Ecto neural progenitor cell (in vitro differentiated cells): ENCODE data around the gene DAB2IP.

Experiments
- DNase-seq: peaks from one replicate; pipeline ENCODE4 v3.0.0-alpha.2; 2018; ENCODE audit warnings: low spot score

DAB2IP gene

DNA sequence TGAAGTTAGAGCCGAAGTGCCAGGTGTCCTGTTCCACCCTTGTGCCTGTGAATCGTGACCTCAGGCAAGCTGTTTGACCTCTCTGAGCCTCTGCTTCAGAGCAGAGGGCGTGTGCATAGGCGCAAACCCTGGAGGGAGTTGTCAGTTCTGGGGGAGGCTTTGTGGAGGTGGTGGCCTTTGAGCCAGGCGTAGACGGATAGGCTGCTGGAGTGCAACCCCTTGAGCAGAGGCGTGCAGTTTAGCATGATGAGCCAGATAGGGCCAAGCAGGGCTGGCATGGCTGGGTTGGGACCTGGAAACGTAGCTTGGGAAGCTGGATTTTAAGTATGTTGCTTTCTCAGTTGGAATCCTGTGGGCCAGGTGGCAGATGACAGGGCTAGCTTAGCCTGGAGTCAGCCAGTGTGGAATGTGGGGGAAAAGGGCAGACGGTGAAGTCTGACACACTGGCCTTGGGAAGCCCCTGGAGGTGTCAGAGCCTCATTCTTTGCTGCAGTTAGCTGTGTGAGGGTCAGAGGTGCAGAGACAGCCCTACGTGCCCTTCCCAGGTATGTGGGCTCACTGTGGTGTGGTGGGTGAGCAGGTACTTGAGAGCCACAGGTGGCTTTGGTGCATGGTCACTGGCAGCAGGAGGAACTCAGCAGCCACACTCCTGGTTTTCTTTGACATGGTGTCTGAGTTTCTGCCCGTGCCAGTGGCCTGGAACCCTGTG is 93.4 kb downstream of the DAB2IP start:
- peak; percentile 56 for DNase-seq

DNA sequence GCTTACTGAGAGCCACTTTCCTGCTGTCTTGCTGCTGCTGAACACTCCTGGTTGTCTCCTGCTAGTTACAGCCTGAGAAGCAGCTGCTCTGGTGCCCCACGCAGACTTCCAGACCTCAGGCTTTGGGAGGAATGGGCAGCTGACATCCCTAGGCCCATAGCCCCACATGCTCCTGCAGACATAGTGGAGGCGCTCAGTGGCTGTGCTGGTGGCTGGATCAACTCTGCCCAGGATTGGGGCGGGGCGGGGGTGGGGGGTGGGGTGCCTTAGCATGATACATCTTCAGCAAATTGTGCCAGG is 93.9 kb downstream of the DAB2IP start:
- no peak for DNase-seq

DNA sequence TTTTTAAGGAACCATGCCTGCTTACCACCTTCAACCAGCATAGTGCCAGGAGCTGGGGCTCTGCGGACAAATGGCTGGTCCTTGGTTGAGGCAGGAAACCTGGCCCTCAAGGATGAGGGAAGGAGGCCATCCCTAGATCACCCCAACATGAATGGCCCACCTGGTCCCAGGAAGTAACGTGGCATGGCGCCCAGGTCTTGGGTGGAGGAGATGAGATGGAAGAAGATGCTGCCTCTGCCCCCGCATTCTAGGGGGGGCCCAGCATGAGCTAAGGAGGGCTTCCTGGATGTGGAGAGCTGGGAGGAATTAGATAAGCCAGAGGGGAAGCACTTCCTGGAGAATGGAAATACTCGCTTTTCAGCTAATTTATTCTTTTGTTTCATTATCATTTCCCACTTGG is 95.0 kb downstream of the DAB2IP start:
- DNase-seq, result no peak

DNA sequence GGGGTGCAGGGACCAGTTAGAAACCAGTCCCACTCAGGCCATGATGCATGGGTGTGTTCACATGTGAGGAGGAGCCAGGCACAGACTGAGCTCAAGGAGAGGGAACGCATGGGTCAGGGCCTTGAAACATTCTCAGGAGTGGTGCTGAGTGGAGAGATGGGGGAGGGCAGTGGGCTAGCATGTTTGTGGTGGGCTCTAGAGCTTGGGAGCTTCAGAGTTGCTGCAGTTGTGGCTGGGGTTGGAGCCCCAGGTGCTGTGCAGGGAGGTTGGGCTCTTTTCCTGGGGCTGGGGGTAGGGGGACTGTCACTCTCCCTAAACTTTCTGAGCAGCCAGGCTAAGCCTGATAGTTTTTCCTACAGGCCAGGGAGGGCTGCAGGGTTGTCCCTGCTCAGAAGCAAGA is 95.4 kb downstream of the DAB2IP start:
- no peak for DNase-seq

DNA sequence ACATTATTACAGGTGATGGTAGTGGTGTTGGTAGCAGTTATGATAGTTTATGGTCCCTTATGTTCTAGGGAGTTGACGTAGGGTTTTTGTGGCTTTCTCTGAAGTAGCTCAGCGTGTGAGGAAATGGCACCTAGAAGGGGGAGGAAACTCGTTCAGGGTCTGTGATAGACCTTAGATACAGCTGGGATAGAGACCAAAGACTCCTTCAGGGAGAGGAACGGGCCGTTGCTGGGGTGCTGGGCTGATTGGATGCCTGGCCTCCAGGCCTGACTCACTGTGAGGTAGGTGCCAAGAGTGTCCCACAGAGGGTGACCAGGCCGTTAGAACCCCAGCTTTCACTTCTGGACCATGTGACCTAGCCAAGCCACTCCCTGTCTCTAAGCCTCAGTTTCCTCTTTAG is 96.6 kb downstream of the DAB2IP start:
- DNase-seq, result no peak

DNA sequence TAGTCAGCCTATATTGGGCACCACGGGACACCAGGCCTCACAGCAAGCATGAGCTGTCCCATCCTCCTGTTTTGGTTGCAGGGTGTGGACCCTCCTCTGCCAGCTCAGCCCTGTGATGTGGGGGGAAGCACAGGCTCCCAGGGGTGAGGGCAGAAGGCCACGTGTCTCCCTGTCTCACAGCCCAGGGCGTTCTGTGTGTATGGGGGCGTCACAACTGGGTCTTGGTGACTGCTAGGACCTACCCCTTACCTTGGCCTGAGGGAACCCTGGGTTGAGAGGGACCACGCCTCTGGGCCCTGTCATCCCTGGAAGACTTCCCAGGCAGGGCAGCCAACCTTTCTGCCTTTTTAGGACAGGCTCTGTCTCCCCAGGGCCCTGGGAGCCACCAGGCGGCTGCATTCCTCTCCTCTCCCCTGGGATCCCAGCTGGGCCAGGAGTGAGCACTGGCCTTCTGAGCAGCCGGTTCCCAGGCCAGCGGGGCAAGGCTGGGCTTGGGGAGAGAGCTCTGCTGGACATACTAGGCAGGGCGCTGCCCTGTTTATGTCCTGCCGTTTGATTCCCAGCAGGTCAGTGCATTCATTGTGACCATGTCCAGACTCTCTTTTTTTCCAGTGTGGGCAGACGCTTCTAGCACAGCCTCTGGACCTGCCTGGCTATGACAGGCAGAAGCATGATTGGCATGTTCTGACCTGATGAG is 97.4 kb downstream of the DAB2IP start:
- DNase-seq, result no peak

DNA sequence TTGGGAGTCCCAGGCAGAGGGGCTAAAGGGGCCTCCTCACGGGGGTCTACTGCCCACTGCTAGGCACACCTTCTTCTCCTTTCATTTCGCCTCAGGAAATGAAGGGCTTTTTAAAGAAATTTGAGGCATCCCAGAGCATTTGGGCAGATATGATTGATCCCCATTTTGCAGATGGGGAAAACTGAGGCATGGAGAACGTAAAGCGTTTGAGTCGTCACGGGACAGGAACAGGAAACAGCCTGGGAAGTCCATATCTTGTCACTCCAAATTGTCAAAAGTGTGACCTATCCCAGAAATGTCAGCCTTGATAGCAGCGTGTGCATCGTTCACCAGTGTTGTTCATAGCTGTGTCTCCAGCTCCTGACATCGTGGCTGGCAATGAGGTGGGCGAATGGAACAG is 98.2 kb downstream of the DAB2IP start:
- DNase-seq, result no peak

DNA sequence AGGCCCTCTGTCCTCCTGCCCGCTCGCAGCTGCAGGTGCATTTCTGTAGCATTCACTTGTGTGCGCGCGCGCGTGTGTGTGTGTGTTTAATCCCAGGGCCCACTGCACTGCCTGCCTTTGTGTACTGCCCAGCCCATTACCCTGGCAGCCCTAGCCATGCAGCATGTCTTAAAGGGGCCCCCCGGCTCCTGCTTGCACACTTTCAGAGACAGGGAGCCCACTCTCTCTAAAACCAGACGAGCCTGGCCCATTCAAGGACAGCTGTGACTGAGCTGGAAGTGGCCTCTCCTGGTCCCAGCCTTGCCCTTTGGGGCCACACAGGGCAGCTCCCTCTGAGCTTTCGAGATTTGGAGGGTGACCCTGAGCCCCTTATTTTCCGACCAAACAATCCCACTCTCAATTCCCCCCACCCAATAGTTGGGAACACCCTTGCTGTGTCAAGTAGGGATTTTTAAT is 98.9 kb downstream of the DAB2IP start:
- DNase-seq, result no peak

DNA sequence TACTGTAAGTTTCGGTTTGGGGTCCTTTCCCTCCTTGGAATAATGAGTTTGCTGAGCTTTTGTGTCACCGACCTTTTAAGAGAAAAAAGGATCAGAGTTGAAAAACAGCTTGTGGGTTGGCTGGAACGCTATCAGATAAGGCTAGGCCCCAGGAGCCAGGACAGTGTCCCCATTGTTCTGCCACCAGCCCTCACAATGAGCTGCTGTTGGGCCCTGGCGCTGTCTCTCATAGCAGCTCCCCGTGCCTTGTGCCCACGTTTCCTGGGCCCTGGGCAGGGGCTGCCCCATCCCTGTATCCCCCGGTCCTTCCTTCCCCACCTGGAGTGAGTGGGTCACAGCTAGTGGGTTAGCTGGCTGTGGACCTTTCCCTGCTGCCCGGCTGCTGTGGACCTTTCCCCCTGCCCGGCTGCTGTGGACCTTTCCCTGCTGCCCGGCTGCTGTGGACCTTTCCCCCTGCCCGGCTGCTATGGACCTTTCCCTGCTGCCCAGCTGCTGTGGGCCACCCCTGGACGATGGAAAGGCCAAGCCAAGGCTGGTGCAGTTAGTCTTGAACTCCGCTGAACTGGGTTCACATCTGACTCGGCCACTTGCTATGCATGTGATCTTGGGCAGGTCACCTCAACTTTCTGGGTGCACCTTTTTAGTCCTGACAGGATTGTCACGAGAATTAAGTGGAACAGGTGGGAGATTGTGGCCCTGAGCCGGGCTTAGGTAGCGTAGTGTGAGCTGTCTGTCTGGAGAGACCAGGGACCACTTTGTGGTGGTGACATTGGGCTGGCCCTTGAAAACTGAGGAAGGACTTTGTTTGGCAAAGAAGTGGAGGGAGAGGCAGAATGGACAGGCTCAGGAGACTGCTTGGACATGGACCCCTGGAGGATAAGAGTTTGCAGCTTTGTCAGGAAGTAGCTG is 99.5 kb downstream of the DAB2IP start:
- no peak for DNase-seq

DNA sequence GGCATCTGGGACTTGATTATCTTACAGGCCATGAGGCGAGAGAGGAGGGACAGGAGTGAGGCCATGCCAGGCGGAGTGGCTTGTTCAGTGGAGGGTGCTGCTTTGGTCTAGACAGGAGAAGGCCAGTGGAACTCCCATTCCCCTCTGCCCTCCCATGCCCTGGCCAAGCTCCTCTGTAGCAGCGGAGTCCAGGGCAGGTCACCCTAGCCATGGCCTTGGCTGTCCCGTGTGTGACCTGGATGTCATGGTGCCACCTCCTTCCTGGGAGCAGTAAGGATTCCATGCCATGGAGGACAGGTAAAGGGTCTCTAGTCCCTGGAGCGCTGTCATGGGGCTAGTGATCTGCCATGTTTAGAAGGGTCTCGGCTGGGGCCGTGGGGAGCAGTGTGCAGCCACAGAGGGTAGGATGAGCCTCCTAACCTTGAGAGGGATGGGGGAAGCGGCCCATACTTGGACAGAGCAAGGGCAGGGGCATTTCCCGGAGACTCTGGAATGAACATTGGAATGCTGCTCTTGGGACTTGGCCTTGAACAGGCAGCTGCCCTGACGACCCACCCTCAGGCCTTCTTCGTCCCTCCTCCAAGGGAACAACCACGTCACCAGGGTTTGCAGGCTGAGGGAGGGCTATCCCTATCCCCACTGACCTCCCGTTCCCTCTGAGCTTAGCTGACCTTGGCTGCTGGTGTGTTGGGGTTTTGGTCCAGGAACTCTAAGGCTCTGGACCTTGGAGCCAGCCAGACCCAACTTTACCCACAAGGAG is 100.4 kb downstream of the DAB2IP start:
- no peak for DNase-seq

DNA sequence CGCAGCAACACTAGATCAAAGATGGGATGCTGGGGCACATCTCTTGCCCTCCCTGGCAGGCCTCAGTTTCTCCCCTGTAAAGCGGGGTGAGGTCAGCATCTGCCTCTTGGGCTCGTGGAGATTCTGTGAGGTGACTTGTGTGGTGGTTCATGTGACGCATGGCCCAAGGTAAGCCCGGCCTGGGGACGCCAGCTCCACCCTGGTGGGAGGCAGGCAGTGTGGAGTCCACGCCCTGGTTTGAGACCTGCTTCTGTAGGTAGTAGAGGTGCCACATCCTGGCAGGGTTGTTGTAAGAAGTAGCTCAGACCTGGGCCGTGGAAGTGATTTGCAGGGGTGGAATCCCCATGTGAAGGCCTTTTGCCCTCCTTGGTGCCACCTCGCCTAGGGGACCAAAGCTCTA is 101.5 kb downstream of the DAB2IP start:
- no peak for DNase-seq

DNA sequence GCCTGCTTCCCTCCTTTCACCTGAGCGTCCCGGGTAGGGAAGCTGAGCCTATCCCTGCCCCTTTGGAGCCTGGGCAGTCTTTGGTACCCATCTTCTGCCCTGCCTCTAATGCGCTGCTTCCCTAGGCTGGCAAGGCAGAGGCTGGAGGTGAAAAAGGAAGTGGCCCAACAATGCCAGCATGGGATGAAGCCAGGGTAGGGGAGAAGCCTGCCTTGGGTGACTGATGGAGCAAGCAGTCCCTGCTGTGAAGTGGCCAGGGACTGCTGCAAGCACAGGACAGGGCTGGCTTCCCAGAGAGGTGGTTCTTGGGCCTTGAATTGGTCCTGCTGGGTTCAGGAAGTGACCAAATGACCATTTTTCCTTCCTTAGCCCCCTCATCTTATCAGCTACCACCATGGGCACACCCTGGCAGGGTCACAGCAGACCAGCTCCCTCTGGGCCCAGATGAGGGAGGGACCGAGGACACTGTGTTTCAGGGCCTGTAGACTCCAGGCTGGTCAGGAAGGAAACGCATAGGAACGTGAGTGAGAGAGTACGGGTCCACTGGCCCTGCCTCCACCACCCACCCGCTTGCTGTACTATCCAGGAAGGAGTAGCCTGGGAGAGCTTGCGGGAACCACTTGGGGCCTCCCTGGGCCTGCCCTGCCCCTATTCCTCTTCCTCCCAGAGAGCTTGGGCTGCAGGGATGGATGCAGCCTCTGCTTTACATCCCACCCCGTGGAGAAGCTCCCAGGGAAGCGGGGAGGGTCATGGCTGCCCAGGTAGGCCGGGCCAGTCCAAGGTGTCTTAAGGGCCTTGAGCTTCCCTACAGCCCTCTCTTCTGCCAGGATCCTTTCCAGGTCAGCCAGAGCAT is 102.6 kb downstream of the DAB2IP start:
- DNase-seq, result no peak

DNA sequence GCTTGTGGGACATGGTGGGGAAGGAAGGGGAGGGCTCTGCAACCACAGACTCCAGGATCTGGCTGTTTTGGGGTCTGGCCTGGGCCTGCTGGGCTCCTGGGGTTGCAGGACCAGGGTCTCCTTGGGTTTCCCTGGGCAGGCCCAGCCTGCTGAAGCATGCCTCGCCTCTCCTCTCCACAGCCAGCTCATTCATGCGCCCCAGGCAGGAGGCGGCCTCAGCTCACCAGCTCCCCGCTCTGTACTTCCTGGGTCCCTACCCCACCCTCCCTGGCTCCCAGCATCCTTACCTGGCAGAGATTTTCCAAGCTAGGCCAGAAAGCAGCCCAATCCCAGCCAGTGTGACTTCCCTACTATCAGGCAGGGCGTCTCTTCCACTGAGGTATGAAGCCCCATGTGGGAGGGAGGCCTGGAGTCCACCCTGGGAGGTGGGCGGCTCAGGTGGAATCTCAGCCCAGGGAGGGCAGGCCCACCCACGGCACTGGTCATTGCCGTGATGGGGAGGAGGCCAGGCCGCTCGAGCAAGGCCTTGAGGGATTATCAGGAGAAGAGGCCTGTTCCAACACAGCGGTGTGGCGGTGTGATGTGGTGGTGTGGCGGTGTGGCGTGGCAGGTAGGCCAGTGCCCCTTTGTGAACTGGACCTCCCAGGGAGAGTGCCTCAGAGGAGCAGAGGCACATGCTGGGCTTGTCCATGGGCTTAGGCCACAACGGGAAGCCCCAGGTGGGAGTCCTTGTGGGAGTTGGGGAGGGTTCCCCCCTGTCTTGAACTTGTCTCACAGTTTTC is 103.4 kb downstream of the DAB2IP start:
- DNase-seq, result no peak

DNA sequence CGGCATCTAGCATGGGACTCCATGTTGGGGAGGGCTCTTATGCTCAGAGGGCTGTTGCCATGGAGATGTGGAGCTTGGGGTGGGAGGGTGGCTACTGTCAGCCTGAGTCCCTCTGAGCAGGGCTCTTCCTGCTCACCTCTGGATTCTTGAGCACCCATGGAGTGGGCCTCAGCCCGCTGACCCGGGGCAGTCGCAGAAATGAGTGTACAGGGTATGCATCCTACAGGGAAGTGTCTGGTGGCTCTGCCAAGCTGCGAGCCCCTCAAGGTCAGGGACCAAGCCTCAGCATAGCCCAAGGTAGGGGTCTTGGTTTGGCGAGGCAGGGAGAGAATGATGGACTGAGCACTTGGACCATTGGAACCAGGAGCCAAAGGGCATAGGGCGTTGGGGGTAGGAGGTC is 104.1 kb downstream of the DAB2IP start:
- DNase-seq, result no peak

DNA sequence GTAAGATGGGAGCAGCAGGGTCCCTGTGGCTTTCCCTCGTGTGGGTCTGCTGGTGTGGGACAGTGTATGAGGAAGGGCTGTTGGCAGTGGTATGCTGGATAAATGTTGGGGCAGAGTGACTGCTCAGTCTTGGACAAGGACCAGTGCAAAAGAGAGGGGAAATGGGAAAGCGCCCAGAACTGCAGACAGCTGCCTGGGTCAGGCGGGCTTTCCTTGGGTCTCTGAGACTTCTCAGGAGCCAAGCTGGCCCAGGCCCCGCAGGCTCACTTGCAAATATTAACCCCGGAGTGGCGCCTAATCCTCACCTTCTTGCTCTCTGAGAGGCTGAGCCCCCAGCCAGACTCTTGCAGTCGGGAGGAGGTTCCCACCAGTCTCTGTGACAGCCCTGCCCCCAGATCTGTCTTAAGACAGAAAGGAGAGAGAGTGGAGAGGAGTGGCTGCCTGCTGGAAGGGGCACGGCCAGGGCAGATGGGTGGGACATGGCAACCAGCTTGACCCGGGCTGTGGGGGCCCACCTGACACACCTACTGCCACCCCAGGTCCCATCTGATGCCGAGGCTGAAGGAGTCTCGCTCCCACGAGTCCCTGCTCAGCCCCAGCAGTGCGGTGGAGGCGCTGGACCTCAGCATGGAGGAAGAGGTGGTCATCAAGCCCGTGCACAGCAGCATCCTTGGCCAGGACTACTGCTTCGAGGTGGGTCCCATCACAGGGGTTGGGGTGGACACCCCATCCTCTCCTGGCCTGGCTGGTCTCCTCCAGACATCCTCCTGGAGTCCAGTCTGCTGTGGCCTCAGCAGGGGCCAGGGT is 105.2 kb downstream of the DAB2IP start:
- DNase-seq, result no peak

DNA sequence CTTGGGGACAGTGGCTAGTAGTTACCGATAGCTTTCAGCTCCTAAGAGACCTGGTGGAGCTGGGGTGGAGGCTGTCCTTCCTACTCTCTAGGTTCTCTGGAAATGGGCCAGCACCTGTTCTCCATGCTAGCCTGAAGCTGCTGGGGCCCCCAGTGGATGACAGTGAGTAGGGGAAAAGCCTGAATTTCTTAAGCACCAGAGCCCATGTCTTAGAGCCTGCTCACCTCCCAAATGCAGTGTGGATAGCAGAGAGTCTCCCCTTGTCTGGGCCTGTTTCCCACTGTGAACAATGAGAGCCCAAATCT is 105.8 kb downstream of the DAB2IP start:
- DNase-seq, result no peak

DNA sequence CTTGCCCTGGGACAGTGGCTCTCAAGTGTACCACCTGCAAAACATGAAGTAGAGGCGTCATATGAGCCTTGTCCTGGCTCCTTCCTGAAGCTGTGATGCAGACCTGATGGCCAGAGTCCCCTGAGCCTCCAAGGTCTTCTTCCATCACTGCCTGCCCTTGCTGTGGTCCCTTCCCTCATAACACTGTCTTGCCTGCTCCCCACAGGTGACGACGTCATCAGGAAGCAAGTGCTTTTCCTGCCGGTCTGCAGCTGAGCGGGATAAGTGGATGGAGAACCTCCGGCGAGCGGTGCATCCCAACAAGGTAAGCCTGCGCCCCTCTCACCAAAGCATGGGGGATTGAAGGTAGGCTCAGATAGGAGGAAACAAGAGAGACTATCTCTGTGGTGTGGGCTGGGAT is 107.3 kb downstream of the DAB2IP start:
- DNase-seq, result no peak

DNA sequence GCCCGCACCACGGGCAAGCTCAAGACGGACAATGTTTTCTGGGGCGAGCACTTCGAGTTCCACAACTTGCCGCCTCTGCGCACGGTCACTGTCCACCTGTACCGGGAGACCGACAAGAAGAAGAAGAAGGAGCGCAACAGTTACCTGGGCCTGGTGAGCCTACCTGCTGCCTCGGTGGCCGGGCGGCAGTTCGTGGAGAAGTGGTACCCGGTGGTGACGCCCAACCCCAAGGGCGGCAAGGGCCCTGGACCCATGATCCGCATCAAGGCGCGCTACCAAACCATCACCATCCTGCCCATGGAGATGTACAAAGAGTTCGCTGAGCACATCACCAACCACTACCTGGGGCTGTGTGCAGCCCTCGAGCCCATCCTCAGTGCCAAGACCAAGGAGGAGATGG is 108.6 kb downstream of the DAB2IP start:
- DNase-seq, result no peak

DNA sequence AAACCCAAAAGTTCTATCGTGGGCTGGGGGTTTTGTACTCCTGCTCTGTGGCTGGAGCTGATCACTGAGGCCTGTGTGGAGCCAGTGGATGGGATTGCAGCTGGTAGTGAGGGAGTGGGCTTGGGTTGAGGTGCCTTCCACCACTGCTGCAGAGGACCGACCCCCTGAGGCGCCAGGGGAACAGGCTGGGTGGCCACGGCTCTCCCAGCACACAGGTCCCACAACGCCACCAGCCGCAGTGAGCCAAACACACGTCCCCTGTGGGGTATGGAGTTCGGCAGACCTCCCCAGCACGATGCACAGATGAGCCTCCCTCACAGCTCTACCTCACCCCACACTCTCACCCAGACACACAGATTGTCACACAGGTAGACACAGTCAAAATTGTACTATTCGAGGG is 109.1 kb downstream of the DAB2IP start:
- no peak for DNase-seq

DNA sequence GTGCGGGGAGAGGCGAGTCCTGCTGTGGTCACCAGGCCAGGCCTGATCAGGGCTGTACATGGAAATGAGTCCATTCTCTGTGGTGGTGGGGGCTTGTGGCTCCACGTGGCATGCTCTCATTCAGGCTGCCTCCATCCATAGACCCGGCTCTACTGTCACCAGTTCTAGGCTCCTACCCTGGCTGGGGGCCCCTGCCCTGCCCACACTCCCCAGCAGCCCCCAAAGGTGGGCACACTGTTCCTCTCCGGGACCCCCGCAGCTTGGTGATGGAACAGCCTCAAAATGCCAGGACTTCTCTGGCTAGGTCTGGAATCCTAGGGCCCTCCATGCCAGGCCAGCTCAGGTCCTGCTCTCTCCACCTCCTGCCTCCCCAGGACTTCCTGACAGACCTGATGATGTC is 111.7 kb downstream of the DAB2IP start:
- no peak for DNase-seq
